Fibroblast of lung (primary cell): ENCODE results near the gene RNF223. TPM values are rescaled to one million over a fixed set of nuclear protein-coding genes. Genes with fewer than 3 reads are reported as not detected.

Experiments used
- DNase-seq, 2 donors: peaks; one replicate each; pipeline versions ENCODE4 v3.0.0 to v3.0.0-alpha.2; 2010; ENCODE audit warnings: low read depth in 2 of 2
- H2AFZ ChIP-seq: 2 replicates; pipeline ENCODE4 v1.5.1; 2012; ENCODE audit warnings: low read length, control low read depth, inconsistent platforms
- H3K27ac ChIP-seq: 2 replicates; pipeline ENCODE4 v1.5.1; 2011; ENCODE audit warnings: low read length, control low read depth; ENCODE audit not compliant: insufficient read depth
- H3K27me3 ChIP-seq: 2 replicates; pipeline ENCODE4 v1.5.1; 2011; ENCODE audit warnings: mild to moderate bottlenecking, low read length; ENCODE audit not compliant: control insufficient read depth, insufficient read depth
- H3K36me3 ChIP-seq: 2 replicates; pipeline ENCODE4 v1.5.1; 2011; ENCODE audit warnings: low read length; ENCODE audit not compliant: control insufficient read depth, insufficient read depth
- H3K4me1 ChIP-seq: 2 replicates; pipeline ENCODE4 v1.5.1; 2011; ENCODE audit warnings: low read length; ENCODE audit not compliant: control insufficient read depth, insufficient read depth; ENCODE audit errors: extremely low read depth
- H3K4me2 ChIP-seq: 2 replicates; pipeline ENCODE4 v1.5.1; 2011; ENCODE audit warnings: low read length, control low read depth; ENCODE audit not compliant: insufficient read depth; ENCODE audit errors: extremely low read depth
- H3K4me3 ChIP-seq, 4 experiments: fragments of 200-600 bp in 1 of 4; sonication (generic) in 1 of 4; replicated peaks in 1 of 4; 2 replicates each; pipeline ENCODE4 v1.5.1; 2011 to 2016; ENCODE audit warnings: low read length in 4 of 4, low read depth in 3 of 4, mild to moderate bottlenecking in 3 of 4, control low read depth in 2 of 4, inconsistent platforms in 1 of 4, mixed read lengths in 1 of 4; ENCODE audit not compliant: insufficient read depth in 1 of 4; ENCODE audit errors: control extremely low read depth in 1 of 4
- H3K79me2 ChIP-seq: 2 replicates; pipeline ENCODE4 v1.5.1; 2012; ENCODE audit warnings: mild to moderate bottlenecking, low read length, inconsistent platforms; ENCODE audit not compliant: control insufficient read depth, insufficient read depth
- H3K9ac ChIP-seq: 2 replicates; pipeline ENCODE4 v1.5.1; 2011; ENCODE audit warnings: mild to moderate bottlenecking, low read length, control low read depth; ENCODE audit not compliant: insufficient read depth
- H3K9me3 ChIP-seq: 2 replicates; pipeline ENCODE4 v1.5.1; 2012; ENCODE audit warnings: low read depth, low read length; ENCODE audit not compliant: control insufficient read depth, insufficient read depth
- H4K20me1 ChIP-seq: 2 replicates; pipeline ENCODE4 v1.5.1; 2011; ENCODE audit warnings: low read length; ENCODE audit not compliant: control insufficient read depth, insufficient read depth; ENCODE audit errors: extremely low read depth
- EZH2 ChIP-seq: IDR thresholded peaks from 2 replicates; pipeline ENCODE4 v1.5.1; 2012; ENCODE audit warnings: low read length, control low read depth, mild to moderate bottlenecking; ENCODE audit errors: missing control alignments
- polyA plus RNA-seq, 2 donors: library from polyadenylated mRNA; depleted of rRNA in 1 of 2; stranded (reverse) in 1 of 2; unstranded in 1 of 2; fragments of >200 nt; gene quantifications; 2 replicates each; pipeline ENCODE4 v1.2.1, GENCODE V29; 2011 to 2012; ENCODE audit warnings: missing spikeins in 1 of 2
- total RNA-seq: library from RNA; depleted of rRNA; stranded (reverse); fragments of >200 nt; gene quantifications from 2 replicates; pipeline ENCODE4 v1.2.1, GENCODE V29; 2014
- TF ChIP-seq, protein P1 (sequence below), 2 donors: IDR thresholded peaks in 1 of 2; conservative IDR thresholded peaks in 1 of 2; 1 replicate in 1 of 2; 2 replicates in 1 of 2; pipeline ENCODE4 v1.5.1; 2011 to 2012; ENCODE audit warnings: low read length in 2 of 2, control low read depth in 1 of 2, inconsistent platforms in 1 of 2, low read depth in 1 of 2, mild to moderate bottlenecking in 1 of 2

Gene RNF223
- total and polyA plus RNA-seq, 2 donors (not counting 1 experiment from before 2014, with no cell fraction given): not detected

- H3K4me3 ChIP-seq: no peak overlapping the region
- no peaks in the 10 kb centered on the region for H3K27me3 ChIP-seq
- H3K4me2 ChIP-seq: no peak overlapping the region
- no peaks in the 10 kb centered on the region for H4K20me1 ChIP-seq
- H2AFZ ChIP-seq: no peak overlapping the region
- H3K4me1 ChIP-seq: peaks cover 5% of the 10 kb centered on the region
- TF ChIP-seq, protein P1, sequence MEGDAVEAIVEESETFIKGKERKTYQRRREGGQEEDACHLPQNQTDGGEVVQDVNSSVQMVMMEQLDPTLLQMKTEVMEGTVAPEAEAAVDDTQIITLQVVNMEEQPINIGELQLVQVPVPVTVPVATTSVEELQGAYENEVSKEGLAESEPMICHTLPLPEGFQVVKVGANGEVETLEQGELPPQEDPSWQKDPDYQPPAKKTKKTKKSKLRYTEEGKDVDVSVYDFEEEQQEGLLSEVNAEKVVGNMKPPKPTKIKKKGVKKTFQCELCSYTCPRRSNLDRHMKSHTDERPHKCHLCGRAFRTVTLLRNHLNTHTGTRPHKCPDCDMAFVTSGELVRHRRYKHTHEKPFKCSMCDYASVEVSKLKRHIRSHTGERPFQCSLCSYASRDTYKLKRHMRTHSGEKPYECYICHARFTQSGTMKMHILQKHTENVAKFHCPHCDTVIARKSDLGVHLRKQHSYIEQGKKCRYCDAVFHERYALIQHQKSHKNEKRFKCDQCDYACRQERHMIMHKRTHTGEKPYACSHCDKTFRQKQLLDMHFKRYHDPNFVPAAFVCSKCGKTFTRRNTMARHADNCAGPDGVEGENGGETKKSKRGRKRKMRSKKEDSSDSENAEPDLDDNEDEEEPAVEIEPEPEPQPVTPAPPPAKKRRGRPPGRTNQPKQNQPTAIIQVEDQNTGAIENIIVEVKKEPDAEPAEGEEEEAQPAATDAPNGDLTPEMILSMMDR (conservative IDR thresholded peaks at IDR 0.05 in 1 of 2, IDR thresholded peaks at IDR 0.05 in 1 of 2; ENCODE audit: low read depth in 1 of 2, low read length in 2 of 2): no peak
- TF ChIP-seq EZH2: no peak
- H3K79me2 ChIP-seq: no peaks in the 10 kb centered on the region
- H3K9ac ChIP-seq: no peak overlapping the region
- H3K27ac ChIP-seq: no peak overlapping the region
- DNase-seq: no peak
- H3K9me3 ChIP-seq: no peaks in the 10 kb centered on the region
- peaks cover 9% of the 10 kb centered on the region for H3K36me3 ChIP-seq
These were observed 49.8 kb downstream of the RNF223 start for GRCh38 chr1:1024149-1024770.

- Histone ChIP-seq H3K9ac (no peak overlapping the region), H4K20me1 (no peaks in the 10 kb centered on the region), H3K4me2 (no peak overlapping the region), H3K79me2 (no peaks in the 10 kb centered on the region), H3K4me3 (no peak overlapping the region), H3K27ac (no peak overlapping the region), H2AFZ (no peak overlapping the region), H3K27me3 (no peaks in the 10 kb centered on the region), H3K4me1 (peaks cover 5% of the 10 kb centered on the region), H3K36me3 (peaks cover 9% of the 10 kb centered on the region), H3K9me3 (no peaks in the 10 kb centered on the region)
- TF ChIP-seq, protein P1 (conservative IDR thresholded peaks at IDR 0.05 in 1 of 2, IDR thresholded peaks at IDR 0.05 in 1 of 2; ENCODE audit: low read depth in 1 of 2, low read length in 2 of 2): no peak
- TF ChIP-seq EZH2: no peak
- no peak for DNase-seq
These were observed 50.4 kb downstream of the RNF223 start for GRCh38 chr1:1023700-1024099.

GRCh38 chr1:1022302-1023009 lies 51.6 kb downstream of the RNF223 start:
- no peak for TF ChIP-seq EZH2

More at GRCh38 chr1:1022302-1023009, 51.6 kb downstream of the RNF223 start:
- Histone ChIP-seq H4K20me1 (no peaks in the 10 kb centered on the region), H3K4me2 (no peak overlapping the region), H3K79me2 (no peaks in the 10 kb centered on the region), H3K27me3 (no peaks in the 10 kb centered on the region), H3K4me1 (peaks cover 5% of the 10 kb centered on the region), H3K4me3 (no peak overlapping the region), H3K9me3 (no peaks in the 10 kb centered on the region), H3K36me3 (peaks cover 9% of the 10 kb centered on the region), H3K27ac (no peak overlapping the region), H2AFZ (no peak overlapping the region), H3K9ac (no peak overlapping the region)
- DNase-seq: no peak
